ENCODE measurements around the gene DHCR24.
A peak's percentile ranks its signal among the peaks of the same experiment; 100 is the strongest.
"Not testable (repeated sequence)": the region's sequence is repeated elsewhere in the genome, so short reads cannot be mapped to it uniquely, and the experiment has no call there.

Gene DHCR24

DNA sequence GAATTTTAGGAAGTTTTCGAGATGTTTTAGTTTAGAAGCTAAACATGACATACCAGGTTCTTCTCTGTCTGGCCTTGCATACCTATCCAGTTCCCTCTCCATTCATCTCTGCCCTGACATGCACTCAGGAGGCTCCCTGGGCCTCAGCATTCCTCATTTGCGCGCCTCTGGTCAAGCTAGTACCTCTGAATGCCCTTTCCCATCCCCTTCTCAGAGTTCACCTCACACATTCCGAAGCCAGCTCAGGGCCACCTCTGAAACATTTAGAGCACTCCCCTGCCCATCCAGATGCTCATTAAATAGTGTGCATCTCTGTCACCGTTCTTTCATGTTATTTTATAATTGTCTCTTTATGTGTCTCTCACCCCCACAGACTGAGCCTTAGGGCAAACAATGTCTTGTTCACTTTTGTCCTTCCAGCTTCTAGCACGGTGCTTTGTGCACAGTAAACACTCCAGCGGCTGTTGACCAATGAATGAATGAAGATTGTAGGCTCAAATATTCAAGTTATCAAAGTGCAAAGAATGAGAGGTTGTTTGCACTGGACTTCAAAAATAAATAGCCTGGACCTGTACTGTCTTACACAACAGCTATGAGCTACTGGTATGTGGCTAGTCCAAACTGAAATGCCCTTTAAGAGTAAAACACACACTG lies 1.2 kb upstream of the DHCR24 start:
- no peak for FAIRE-seq
- no peak for DNase-seq (ENCODE audit: insufficient read length, low spot score)

DNA sequence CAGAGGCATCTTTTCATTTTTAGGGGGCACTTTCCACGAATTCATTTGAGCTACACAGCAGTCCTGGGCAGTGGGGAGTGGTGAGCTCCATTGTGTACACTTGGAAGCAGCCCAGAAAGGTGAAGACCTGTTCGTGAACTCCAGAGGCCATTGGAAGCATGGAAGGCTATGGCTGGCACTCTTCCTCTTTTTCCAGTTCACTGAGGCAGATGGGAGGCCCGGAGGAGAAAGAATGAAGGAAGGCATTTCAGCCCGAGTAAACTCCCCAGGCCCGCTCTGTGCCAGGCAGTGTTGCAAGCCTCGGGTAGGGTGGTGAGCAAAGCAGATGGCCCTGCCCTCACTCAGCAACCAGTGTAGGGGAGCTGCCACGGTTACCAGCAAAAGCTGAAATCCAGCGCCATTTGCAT lies 673 bp upstream of the DHCR24 start:
- FAIRE-seq (no peak), DNase-seq (ENCODE audit: insufficient read length, low spot score) (no peak)

DNA sequence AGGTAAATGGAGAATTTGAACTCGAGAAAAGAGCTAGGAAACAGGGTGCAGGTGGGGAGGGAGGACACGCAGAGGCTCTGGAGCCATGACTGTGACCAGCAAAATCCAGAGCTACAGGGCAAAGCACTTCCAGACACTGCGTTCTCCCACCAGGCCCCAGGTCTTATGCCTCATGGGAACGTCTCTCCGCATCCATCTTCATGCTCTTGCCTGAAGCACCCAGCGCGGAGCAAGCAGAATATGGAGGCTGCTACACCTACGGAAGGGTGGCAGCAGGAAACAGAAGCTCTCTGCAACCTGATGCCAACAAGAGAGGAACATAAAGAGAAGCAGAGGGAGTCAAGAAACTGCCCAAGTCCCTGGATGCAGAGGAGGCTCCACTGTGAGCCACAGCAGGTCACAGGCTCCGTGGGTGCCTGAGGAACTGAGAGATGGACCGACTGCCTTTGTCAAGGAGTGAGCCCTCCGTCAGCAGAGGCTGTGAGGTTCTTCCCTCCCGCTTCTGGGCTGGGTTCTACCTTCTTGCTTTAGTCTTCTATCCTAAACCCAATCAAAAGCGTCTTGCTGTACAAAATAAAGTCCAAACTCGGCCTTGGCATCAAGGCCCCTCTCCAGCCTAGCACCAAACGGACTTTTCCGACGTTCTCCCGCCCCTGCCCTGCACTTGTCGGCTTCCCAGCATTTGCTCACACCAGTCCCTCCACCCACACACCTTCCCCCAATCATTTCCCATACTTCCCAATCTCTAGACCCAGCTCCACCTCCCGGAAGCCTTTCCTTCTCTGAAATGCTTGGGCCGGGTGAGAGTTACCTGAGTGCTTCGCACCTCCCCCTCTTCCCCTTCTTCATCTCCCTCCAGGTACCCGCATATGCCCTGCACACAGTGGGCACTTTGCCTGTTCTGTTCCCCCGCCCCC lies 930 bp downstream of the DHCR24 start:
- FAIRE-seq, result no peak
- peak; percentile 48 for DNase-seq (ENCODE audit: insufficient read length, low spot score)

DNA sequence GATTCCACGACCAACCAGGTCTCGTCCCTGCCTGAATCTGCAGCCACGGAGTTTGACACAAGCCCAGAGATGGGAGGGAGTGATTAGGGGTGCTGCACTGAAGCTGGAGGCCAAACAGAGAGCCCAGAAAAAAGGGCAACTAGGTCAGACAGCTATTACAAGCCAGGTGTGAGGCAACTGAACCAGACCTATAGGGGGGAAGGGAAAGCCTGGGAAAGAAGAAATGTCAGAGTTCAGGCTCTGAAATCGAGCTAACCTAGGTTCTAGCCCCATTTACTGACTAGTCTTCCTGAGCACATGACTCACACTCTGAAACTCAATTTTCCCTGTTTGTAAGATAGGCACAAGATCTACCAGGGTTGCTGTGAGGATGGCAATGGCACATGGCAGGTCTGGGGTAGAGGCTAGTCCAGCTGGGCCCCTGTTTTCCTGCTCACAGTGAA lies 1.7 kb downstream of the DHCR24 start:
- DNase-seq (ENCODE audit: insufficient read length, low spot score), result no peak
- FAIRE-seq, result no peak

DNA sequence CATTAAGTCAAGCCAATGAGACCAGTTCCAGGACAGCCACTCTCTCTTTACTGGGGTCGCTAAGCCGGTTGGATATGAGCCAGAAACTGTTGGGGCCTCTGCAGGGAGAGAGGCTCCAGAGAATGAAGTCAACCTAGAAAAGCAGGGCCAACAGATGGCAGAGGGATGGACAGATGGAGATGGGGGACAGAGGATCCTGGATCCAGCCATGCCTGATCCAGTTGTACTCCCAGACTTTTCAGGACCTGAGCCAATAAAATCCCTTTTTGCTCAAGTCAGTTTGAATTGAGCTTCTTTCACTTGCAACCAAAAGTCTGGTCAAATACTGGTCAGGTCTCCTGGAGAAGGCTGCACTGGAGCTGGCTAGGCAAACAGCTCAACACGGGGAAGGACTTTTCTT lies 2.2 kb downstream of the DHCR24 start:
- DNase-seq (ENCODE audit: insufficient read length, low spot score), result no peak
- FAIRE-seq, result no peak

- no peak for FAIRE-seq
- no peak for DNase-seq (ENCODE audit: insufficient read length, low spot score)
Observed at GRCh38 chr1:54884135-54884586, 2.8 kb downstream of the DHCR24 start.

DNA sequence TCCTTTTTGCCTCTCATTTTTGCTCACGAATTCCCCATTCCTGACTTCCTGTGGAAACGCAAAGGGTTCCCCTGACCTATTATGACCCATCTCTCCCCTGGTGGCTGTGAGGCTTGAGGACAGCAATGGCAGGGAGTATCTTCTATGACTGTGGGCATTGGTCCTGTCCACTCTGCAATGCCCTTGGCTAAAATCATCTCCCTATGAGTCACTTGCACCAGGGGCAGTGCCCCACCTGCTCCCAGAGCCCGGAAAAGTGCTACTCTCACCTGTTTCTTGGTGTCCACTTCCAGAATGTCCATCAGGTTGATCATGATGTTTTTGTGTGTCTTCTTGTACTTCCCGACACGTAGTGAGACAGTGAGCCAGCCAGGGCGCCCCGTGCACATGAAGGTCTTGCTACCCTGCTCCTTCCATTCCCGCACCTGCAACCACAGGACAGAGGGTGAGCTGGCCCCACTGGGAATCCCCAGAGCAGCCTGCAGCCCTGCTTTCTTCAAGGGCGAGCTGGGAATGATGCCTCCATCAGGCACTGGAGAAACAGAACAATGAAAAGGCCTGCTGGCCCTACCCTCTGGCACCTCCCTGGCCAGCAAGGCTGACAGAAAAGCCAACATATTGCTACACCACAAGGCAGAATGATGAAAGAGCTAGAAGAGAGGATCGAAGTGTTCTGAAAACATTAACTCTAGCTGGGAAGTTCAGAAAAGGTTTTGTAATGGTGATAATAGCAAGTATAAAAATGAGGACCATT lies 3.5 kb downstream of the DHCR24 start:
- DNase-seq (ENCODE audit: insufficient read length, low spot score), result no peak
- FAIRE-seq, result no peak

DNA sequence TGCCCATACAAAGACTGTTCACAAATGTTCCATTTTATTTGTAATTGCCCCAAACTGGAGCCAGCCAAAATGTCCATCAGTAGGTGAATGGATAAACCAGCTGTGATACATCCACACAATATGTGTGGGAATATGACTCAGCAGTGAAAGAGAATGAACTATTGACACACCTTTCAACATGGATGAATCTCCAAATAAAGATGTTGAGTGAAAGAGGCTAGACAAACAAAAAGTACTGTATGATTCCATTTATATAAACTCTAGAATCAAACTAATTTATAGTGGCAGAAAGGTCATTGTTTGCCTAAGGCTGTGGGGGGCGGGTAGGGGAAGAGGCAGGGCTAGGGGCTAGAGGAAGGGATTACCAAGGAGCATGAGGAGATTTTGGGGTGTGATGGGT lies 4.5 kb downstream of the DHCR24 start:
- no peak for FAIRE-seq
- no peak for DNase-seq (ENCODE audit: insufficient read length, low spot score)

DNA sequence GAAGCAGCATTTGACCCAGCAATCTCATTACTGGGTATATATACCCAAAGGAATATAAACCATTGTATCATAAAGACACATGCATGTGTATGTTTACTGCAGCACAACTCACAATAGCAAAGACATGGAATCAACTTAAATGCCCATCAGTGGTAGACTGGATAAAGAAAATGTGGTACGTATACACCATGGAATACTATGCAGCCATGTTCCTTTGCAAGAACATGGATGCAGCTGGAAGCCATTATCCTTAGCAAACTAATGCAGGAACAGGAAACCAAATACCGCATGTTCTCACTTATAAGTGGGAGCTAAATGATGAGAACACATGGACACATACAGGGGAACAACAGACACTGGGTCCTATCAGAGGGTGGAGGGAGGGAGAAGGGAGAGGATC lies 5.4 kb downstream of the DHCR24 start:
- FAIRE-seq; DNase-seq (ENCODE audit: insufficient read length, low spot score): not testable (repeated sequence)

DNA sequence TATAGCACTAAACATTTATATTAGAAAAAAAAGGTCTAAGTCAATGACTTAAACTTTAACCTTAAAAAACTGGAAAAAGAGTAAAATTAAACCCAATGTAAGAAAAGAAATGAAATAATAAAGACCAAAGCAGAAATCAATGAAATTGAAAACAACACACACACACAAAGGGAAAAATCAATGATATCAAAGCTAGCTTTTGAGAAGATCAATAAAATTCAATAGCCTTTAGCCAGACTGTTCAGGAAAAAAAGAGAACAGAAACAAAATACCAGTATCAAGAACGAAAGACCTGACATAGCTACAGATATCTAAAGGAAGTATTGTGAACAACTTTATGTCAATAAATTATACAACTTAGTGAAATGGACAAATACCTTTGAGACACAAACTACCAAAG lies 7.1 kb downstream of the DHCR24 start:
- DNase-seq (ENCODE audit: insufficient read length, low spot score) (no peak), FAIRE-seq (no peak)

- DNase-seq (ENCODE audit: insufficient read length, low spot score) (no peak), FAIRE-seq (no peak)
Observed at GRCh38 chr1:54876814-54877213, 10.2 kb downstream of the DHCR24 start.

DNA sequence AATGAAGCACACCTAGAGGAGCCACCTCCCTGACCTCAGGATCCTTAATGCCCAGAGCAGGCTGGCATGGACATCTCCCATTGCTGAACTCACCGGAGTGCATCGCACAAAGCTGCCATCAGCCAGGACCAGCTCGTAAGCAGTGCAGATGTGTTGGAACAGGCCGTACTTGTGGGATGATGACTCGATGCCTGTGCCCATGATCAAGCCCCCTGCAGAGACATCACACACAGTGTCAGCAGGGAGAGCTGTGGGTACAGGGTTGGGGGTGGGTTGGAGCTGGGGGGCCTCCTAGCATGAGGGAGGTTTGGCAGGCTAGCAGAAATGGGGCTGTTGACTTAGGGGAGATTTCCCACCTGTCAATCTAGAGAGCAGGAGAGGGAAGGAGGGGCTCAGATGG lies 12.0 kb downstream of the DHCR24 start:
- DNase-seq (ENCODE audit: insufficient read length, low spot score) (no peak), FAIRE-seq (no peak)

DNA sequence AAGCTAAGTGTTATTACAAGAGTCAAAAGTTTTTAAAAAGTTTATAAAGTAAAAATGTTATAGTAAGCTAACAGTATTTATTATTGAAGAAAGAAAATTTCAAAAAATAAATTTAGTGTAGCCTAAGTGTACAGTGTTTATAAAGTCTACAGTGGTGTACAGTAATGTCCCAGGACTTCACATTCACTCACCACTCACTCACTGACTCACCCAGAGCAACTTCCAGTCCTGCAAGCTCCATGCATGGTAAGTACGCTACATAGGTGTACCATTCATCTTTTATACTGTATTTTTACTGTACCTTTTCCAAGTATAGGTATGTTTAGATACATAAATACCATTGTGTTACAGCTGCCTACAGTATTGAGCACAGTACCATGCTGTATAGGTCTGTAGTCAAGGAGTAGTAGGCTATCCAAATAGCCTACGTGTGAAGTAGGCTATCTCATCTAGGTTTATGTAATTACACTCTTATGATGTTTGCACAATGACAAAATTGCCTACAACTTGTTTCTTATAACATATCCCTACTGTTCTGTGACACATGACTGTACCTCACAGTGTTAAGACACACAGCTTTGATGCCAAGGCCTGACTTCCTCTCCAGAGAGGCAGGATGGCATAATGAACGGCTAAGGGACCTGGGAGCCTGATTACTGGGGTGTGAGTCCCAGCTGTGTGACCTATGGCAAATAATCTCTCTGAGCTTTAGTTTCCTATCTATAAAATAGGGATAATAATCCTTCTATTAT lies 12.7 kb downstream of the DHCR24 start:
- DNase-seq (ENCODE audit: insufficient read length, low spot score), result no peak
- FAIRE-seq, result no peak

- no peak for FAIRE-seq
- DNase-seq (ENCODE audit: insufficient read length, low spot score), result no peak
Observed at GRCh38 chr1:54872036-54872331, 15.0 kb downstream of the DHCR24 start.

DNA sequence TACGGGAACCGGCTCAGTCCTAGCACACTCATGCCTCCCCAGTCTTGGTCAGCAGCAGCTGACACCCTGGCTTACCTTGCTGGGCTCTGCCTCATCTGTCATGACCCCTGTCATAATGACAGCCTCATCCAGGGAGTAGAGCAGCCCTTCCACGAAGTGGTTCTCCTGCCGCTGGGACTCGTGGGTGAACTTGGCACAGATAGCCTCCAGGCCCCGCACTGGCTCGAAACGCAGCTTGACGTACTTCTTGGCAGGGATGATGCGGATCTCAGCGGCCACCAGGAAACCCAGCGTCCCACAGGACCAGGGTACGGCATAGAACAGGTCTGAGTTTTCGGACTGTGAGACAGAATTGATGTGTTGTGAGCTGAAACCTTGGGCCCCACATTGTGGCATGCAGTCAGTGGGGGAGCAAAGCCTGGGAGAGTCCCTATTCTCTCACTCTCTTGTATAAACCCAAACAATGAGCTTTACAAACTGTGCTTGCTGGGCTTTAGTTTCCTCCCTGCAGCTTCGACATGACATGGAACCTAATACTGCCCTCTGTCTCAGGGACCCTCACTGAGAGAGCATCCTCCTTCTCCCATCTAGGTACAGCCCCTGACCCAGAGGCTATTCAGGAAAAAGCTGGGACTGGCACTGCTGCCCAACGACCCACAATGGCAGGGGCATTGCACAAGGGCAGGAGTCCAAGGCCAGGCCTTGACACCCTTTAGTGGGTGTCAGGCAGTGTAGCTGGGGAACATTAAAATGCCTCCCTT lies 15.5 kb downstream of the DHCR24 start:
- DNase-seq (ENCODE audit: insufficient read length, low spot score), result no peak
- FAIRE-seq, result no peak

DNA sequence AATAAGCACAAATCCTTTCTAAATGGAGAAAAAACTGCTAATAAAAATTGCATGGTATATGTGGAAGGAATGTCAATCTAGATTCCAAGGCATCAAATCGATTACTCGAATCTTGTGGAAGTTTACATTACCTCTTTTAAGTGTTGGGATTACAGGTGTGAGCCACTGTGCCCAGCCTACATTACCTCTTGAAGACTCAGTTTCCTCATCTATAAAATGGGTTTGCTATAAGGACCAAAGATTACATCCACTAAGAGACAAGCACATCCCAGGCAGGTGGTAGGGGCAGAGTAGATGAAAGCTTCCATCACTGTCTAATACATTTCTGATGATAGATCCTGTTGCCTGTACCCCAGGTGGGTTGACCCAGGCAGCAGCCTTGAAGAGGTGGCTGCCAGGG lies 16.1 kb downstream of the DHCR24 start:
- FAIRE-seq (no peak), DNase-seq (ENCODE audit: insufficient read length, low spot score) (no peak)

- FAIRE-seq (no peak), DNase-seq (ENCODE audit: insufficient read length, low spot score) (no peak)
Observed at GRCh38 chr1:54869173-54869851, 17.7 kb downstream of the DHCR24 start.

- DNase-seq (ENCODE audit: insufficient read length, low spot score) (no peak), FAIRE-seq (no peak)
Observed at GRCh38 chr1:54867717-54868057, 19.3 kb downstream of the DHCR24 start.

DNA sequence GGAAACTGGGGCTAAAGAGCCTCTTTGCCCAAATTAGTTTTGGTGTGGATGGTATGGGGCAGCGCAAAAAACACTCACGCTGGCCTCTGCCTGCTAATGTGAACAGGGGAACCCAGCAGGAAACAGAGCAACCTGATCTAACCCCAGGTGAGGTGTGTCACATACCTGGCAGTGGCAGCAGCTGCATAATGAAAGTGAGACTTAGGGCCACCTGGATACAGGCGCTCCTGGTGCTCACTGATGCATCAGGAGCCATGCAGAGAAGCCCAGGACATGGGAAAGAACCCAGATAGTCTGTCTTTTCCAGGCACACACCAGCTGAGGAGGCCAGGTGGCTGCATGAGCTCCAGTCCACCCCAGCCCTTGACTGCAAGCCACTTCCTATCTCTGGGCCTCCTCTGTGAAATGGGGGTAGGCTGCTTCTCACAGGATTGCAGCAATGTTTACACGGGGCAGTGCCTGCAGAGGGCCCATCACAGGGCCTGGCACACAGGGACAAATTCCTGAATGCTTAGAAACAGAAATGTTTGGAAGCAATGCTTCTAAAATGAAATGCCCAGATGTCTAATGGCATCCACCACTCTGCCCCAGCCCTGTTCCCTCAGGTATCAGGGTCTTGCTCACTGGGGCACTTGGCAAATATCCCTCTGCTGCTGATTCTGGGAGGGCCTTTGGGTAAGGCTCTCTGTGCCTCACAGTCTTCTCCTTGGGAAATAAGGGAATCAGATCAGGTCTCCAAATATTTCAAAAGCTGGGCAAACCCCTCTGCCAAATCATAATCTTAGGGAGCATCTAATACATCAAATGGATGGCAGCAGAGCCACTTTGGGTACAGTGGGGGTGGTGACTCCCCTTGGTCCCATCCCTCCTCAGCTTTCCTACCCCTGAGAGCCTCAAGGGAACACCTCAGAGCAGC lies 19.9 kb downstream of the DHCR24 start:
- DNase-seq (ENCODE audit: insufficient read length, low spot score) (no peak), FAIRE-seq (no peak)

All from HTR-8/SVneo (cell line).